Measurements from ENCODE around the gene TSPAN31.
A peak's percentile ranks its signal among the peaks of the same experiment; 100 is the strongest.

TSPAN31 gene

GRCh38 chr12:57759360-57759980 lies 14.6 kb downstream of the TSPAN31 start:
- H3K9ac ChIP-seq (ENCODE audit: low read depth, low read length): no peak overlapping the region
- peaks cover 9% of the 10 kb centered on the region for H3K4me1 ChIP-seq (ENCODE audit: control insufficient read depth, insufficient read depth, low read length)
- no peak overlapping the region for H3K4me3 ChIP-seq (ENCODE audit: low read depth, low read length)
- H3K27me3 ChIP-seq (ENCODE audit: control insufficient read depth, insufficient read depth, low read length): peaks cover 62% of the 10 kb centered on the region
- no peaks in the 10 kb centered on the region for H3K9me3 ChIP-seq (ENCODE audit: control insufficient read depth, insufficient read depth, low read length)
- H3K36me3 ChIP-seq (ENCODE audit: control insufficient read depth, insufficient read depth, low read length): peaks cover 5% of the 10 kb centered on the region

GRCh38 chr12:57760347-57760982 lies 15.6 kb downstream of the TSPAN31 start:
- Histone ChIP-seq H3K36me3 (ENCODE audit: control insufficient read depth, insufficient read depth, low read length) (peaks cover 5% of the 10 kb centered on the region), H3K9ac (ENCODE audit: low read depth, low read length) (no peak overlapping the region), H3K4me1 (ENCODE audit: control insufficient read depth, insufficient read depth, low read length) (peaks cover 9% of the 10 kb centered on the region), H3K9me3 (ENCODE audit: control insufficient read depth, insufficient read depth, low read length) (no peaks in the 10 kb centered on the region), H3K4me3 (ENCODE audit: low read depth, low read length) (no peak overlapping the region), H3K27me3 (ENCODE audit: control insufficient read depth, insufficient read depth, low read length) (peaks cover 72% of the 10 kb centered on the region)

GRCh38 chr12:57761391-57761998 lies 16.7 kb downstream of the TSPAN31 start:
- Histone ChIP-seq H3K36me3 (ENCODE audit: control insufficient read depth, insufficient read depth, low read length) (peaks cover 5% of the 10 kb centered on the region), H3K4me1 (ENCODE audit: control insufficient read depth, insufficient read depth, low read length) (peaks cover 9% of the 10 kb centered on the region), H3K4me3 (ENCODE audit: low read depth, low read length) (no peak overlapping the region), H3K9me3 (ENCODE audit: control insufficient read depth, insufficient read depth, low read length) (no peaks in the 10 kb centered on the region), H3K27me3 (ENCODE audit: control insufficient read depth, insufficient read depth, low read length) (peaks cover 74% of the 10 kb centered on the region), H3K9ac (ENCODE audit: low read depth, low read length) (no peak overlapping the region)

GRCh38 chr12:57762463-57762862 lies 17.6 kb downstream of the TSPAN31 start:
- Histone ChIP-seq H3K9ac (ENCODE audit: low read depth, low read length) (no peak overlapping the region), H3K36me3 (ENCODE audit: control insufficient read depth, insufficient read depth, low read length) (peaks cover 5% of the 10 kb centered on the region), H3K9me3 (ENCODE audit: control insufficient read depth, insufficient read depth, low read length) (no peaks in the 10 kb centered on the region), H3K27me3 (ENCODE audit: control insufficient read depth, insufficient read depth, low read length) (peaks cover 74% of the 10 kb centered on the region), H3K4me1 (ENCODE audit: control insufficient read depth, insufficient read depth, low read length) (peaks cover 12% of the 10 kb centered on the region), H3K4me3 (ENCODE audit: low read depth, low read length) (no peak overlapping the region)

- Histone ChIP-seq H3K36me3 (ENCODE audit: control insufficient read depth, insufficient read depth, low read length) (peaks cover 8% of the 10 kb centered on the region), H3K9me3 (ENCODE audit: control insufficient read depth, insufficient read depth, low read length) (no peaks in the 10 kb centered on the region), H3K4me3 (ENCODE audit: low read depth, low read length) (peak overlapping the region; percentile 89), H3K9ac (ENCODE audit: low read depth, low read length) (peak overlapping the region; percentile 12), H3K27me3 (ENCODE audit: control insufficient read depth, insufficient read depth, low read length) (peaks cover 67% of the 10 kb centered on the region), H3K4me1 (ENCODE audit: control insufficient read depth, insufficient read depth, low read length) (peaks cover 14% of the 10 kb centered on the region)
Observed at GRCh38 chr12:57763881-57764661, 19.2 kb downstream of the TSPAN31 start.

GRCh38 chr12:57764662-57765002 lies 19.8 kb downstream of the TSPAN31 start:
- Histone ChIP-seq H3K9ac (ENCODE audit: low read depth, low read length) (peak overlapping the region; percentile 60), H3K4me1 (ENCODE audit: control insufficient read depth, insufficient read depth, low read length) (peaks cover 14% of the 10 kb centered on the region), H3K27me3 (ENCODE audit: control insufficient read depth, insufficient read depth, low read length) (peaks cover 65% of the 10 kb centered on the region), H3K4me3 (ENCODE audit: low read depth, low read length) (peak overlapping the region; percentile 89), H3K36me3 (ENCODE audit: control insufficient read depth, insufficient read depth, low read length) (peaks cover 10% of the 10 kb centered on the region), H3K9me3 (ENCODE audit: control insufficient read depth, insufficient read depth, low read length) (no peaks in the 10 kb centered on the region)

- peaks cover 65% of the 10 kb centered on the region for H3K27me3 ChIP-seq (ENCODE audit: control insufficient read depth, insufficient read depth, low read length)
- H3K4me1 ChIP-seq (ENCODE audit: control insufficient read depth, insufficient read depth, low read length): peaks cover 14% of the 10 kb centered on the region
- no peaks in the 10 kb centered on the region for H3K9me3 ChIP-seq (ENCODE audit: control insufficient read depth, insufficient read depth, low read length)
- H3K9ac ChIP-seq (ENCODE audit: low read depth, low read length): peak overlapping the region; percentile 60
- peak overlapping the region; percentile 89 for H3K4me3 ChIP-seq (ENCODE audit: low read depth, low read length)
- peaks cover 12% of the 10 kb centered on the region for H3K36me3 ChIP-seq (ENCODE audit: control insufficient read depth, insufficient read depth, low read length)
Observed at GRCh38 chr12:57765003-57765697, 20.3 kb downstream of the TSPAN31 start.

GRCh38 chr12:57765698-57766463 lies 21.0 kb downstream of the TSPAN31 start:
- Histone ChIP-seq H3K9ac (ENCODE audit: low read depth, low read length) (no peak overlapping the region), H3K36me3 (ENCODE audit: control insufficient read depth, insufficient read depth, low read length) (peaks cover 12% of the 10 kb centered on the region), H3K27me3 (ENCODE audit: control insufficient read depth, insufficient read depth, low read length) (peaks cover 65% of the 10 kb centered on the region), H3K4me3 (ENCODE audit: low read depth, low read length) (peak overlapping the region; percentile 89), H3K4me1 (ENCODE audit: control insufficient read depth, insufficient read depth, low read length) (peaks cover 14% of the 10 kb centered on the region), H3K9me3 (ENCODE audit: control insufficient read depth, insufficient read depth, low read length) (no peaks in the 10 kb centered on the region)

- Histone ChIP-seq H3K27me3 (ENCODE audit: control insufficient read depth, insufficient read depth, low read length) (peaks cover 59% of the 10 kb centered on the region), H3K9ac (ENCODE audit: low read depth, low read length) (no peak within 1 kb of the TSS), H3K36me3 (ENCODE audit: control insufficient read depth, insufficient read depth, low read length) (peaks cover 12% of the 10 kb centered on the region), H3K9me3 (ENCODE audit: control insufficient read depth, insufficient read depth, low read length) (no peaks in the 10 kb centered on the region), H3K4me3 (ENCODE audit: low read depth, low read length) (peak within 1 kb of the TSS; percentile 89), H3K4me1 (ENCODE audit: control insufficient read depth, insufficient read depth, low read length) (peaks cover 14% of the 10 kb centered on the region)
Observed at GRCh38 chr12:57766464-57767304, 21.8 kb downstream of the TSPAN31 start, which contains the start of gene CYP27B1. CYP27B1 (minus strand) TSS chr12:57767078; CDS start chr12:57767041, 37 bp downstream.

- peaks cover 56% of the 10 kb centered on the region for H3K27me3 ChIP-seq (ENCODE audit: control insufficient read depth, insufficient read depth, low read length)
- H3K4me3 ChIP-seq (ENCODE audit: low read depth, low read length): peak overlapping the region; percentile 89
- peaks cover 12% of the 10 kb centered on the region for H3K36me3 ChIP-seq (ENCODE audit: control insufficient read depth, insufficient read depth, low read length)
- peaks cover 14% of the 10 kb centered on the region for H3K4me1 ChIP-seq (ENCODE audit: control insufficient read depth, insufficient read depth, low read length)
- no peak overlapping the region for H3K9ac ChIP-seq (ENCODE audit: low read depth, low read length)
- H3K9me3 ChIP-seq (ENCODE audit: control insufficient read depth, insufficient read depth, low read length): no peaks in the 10 kb centered on the region
Observed at GRCh38 chr12:57767305-57767698, 22.5 kb downstream of the TSPAN31 start.

All from iPS-15b (cell line).